SK-N-MC (cell line): ENCODE results near the gene AVL9.

Source experiments
- DNase-seq: peaks from one replicate; pipeline ENCODE4 v3.0.0-alpha.2; 2011; ENCODE audit warnings: low read depth, low spot score
- H3K27ac ChIP-seq: fragments of 200-600 bp; sonication (generic); 2 replicates; pipeline ENCODE4 v1.5.1; 2016; ENCODE audit warnings: mixed run types
- H3K36me3 ChIP-seq: fragments of 200-600 bp; sonication (generic); 2 replicates; pipeline ENCODE4 v1.6.1; 2017; ENCODE audit warnings: antibody characterized with exemption, low read length, mixed read lengths; ENCODE audit not compliant: insufficient read depth
- H3K4me3 ChIP-seq: fragments of 200-600 bp; sonication (generic); 2 replicates; pipeline ENCODE4 v1.5.1; 2016
- H3K9ac ChIP-seq: fragments of 200-600 bp; sonication (generic); 2 replicates; pipeline ENCODE4 v1.8.0; 2017; ENCODE audit warnings: mixed run types, mixed read lengths; ENCODE audit not compliant: insufficient read length
- H3K9me3 ChIP-seq: fragments of 200-600 bp; sonication (generic); 2 replicates; pipeline ENCODE4 v1.6.1; 2017; ENCODE audit warnings: low read depth, mild to moderate bottlenecking, antibody characterized with exemption, low read length, moderate library complexity, mixed read lengths
- EZH2 ChIP-seq: fragments of 200-600 bp; sonication (generic); IDR thresholded peaks from one replicate; pipeline ENCODE4 v1.6.1; 2017; ENCODE audit warnings: antibody characterized with exemption
- FOXP2 ChIP-seq: optimal IDR thresholded peaks from 2 replicates; pipeline ENCODE3; 2011; ENCODE audit warnings: mild to moderate bottlenecking, moderate library complexity; ENCODE audit not compliant: insufficient read depth; ENCODE audit errors: extremely low read length, control extremely low read depth
- POLR2AphosphoS5 ChIP-seq: IDR thresholded peaks from 2 replicates; pipeline ENCODE4 v1.6.1; 2012; ENCODE audit warnings: mild to moderate bottlenecking, low read depth, low read length, borderline replicate concordance

Gene AVL9

DNA sequence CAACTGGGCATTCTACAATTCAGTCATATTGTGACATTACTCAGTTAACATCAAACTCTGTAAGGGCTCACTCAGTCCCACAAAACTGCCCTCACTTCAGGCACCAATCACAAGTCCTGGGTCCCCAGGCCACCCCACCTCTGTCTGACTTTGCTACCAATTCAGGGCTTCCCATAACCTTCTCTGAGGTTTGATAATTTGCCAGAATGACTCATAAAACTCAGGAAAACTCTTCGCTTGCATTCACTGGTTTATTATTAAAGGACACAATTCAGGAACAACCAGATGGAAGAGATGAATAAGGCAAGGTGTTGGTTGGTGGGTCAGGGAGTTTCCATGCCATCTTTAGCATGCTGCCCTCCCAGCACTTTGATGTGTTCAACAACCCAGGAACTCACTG lies 41.3 kb downstream of the AVL9 start:
- no peak for DNase-seq
- no peaks in the 10 kb centered on the region for H3K9me3 ChIP-seq
- no peak for TF ChIP-seq FOXP2
- TF ChIP-seq EZH2, result no peak
- no peak for TF ChIP-seq POLR2AphosphoS5

DNA sequence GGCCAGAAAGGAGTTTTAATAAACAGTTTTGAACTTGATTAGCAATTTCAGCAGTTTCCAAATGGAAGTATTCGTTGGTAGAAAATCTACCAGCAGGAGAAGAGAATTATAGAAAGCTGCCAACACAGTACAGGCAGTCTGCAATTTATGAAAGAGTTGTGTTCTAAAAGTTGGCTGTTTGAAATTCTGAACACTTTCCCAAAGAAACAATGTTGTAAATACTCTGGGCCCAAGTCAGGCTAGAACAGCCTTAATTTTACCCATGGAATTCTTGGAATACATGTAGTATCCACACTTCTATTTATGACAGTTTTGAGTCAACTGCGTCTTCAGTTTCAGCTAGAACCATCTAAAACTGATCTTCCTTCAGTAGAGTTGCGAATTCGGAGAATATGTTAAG lies 42.5 kb downstream of the AVL9 start:
- no peak for DNase-seq
- no peak overlapping the region for H3K27ac ChIP-seq
- H3K9ac ChIP-seq, result no peak overlapping the region
- H3K9me3 ChIP-seq, result no peaks in the 10 kb centered on the region
- no peak overlapping the region for H3K4me3 ChIP-seq
- H3K36me3 ChIP-seq, result peaks cover 4% of the 10 kb centered on the region; the same call in 1 of the 2 replicates
- no peak for TF ChIP-seq EZH2
- TF ChIP-seq POLR2AphosphoS5, result no peak
- no peak for TF ChIP-seq FOXP2

More for the DNA sequence above, 41.3 kb downstream of the AVL9 start:
- H3K27ac ChIP-seq, result no peak overlapping the region
- H3K36me3 ChIP-seq, result peaks cover 4% of the 10 kb centered on the region; the same call in 1 of the 2 replicates
- no peak overlapping the region for H3K9ac ChIP-seq
- no peak overlapping the region for H3K4me3 ChIP-seq

DNA sequence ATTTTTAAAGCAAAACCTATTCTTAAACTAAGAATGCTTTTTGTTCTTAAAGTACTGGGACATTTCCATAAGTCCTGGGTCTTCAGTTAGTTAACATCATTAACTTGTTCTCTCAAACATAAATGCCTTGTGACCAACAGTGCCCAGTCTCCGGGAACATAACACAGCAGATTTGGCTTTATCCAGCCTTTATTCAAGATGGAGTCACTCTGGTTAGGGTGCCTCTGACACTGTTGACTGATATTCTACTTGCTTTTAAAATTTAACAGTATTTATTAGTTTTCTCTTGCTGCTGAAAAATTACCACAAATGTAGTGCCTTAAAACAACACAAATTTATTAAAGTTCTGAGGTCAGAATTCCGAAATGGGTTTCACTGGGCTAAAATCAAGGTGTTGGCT lies 44.1 kb downstream of the AVL9 start:
- no peak overlapping the region for H3K9ac ChIP-seq
- no peak overlapping the region for H3K27ac ChIP-seq
- peaks cover 6% of the 10 kb centered on the region for H3K36me3 ChIP-seq
- no peaks in the 10 kb centered on the region for H3K9me3 ChIP-seq
- TF ChIP-seq FOXP2, result no peak
- no peak for TF ChIP-seq EZH2
- TF ChIP-seq POLR2AphosphoS5, result no peak
- no peak for DNase-seq
- H3K4me3 ChIP-seq, result no peak overlapping the region

DNA sequence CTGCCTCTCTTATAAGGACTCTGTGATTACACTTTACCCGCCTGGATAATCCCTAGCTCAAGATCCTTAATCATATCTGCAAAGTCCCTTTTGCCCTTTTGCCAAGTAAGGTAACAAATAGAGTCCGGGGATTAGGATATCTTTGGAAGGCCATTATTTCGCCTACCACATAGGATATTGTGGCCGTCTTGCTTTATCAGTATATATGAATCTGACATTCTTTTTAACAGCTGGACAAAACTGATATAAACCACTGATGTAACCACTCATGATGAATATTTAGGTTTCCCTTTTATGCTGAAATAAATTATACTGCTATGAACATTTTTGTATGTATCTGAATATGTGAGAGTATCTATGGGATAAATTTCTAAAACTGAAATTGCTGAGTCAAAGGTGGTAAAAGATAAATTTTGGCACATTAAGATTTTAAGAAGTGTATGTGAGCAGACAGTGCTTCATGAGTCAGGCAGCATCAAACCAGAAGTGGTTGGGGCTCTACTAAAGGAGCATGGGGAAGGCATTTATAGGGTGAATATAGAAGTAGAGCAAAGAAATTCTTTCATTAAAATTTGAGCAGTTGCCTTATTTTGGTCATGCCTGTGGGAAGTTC lies 44.7 kb downstream of the AVL9 start:
- Histone ChIP-seq H3K9ac (no peak overlapping the region), H3K4me3 (no peak overlapping the region), H3K27ac (no peak overlapping the region), H3K9me3 (no peaks in the 10 kb centered on the region), H3K36me3 (peaks cover 6% of the 10 kb centered on the region; the same call in 1 of the 2 replicates)
- TF ChIP-seq POLR2AphosphoS5 (no peak), FOXP2 (no peak), EZH2 (no peak)
- DNase-seq, result no peak

DNA sequence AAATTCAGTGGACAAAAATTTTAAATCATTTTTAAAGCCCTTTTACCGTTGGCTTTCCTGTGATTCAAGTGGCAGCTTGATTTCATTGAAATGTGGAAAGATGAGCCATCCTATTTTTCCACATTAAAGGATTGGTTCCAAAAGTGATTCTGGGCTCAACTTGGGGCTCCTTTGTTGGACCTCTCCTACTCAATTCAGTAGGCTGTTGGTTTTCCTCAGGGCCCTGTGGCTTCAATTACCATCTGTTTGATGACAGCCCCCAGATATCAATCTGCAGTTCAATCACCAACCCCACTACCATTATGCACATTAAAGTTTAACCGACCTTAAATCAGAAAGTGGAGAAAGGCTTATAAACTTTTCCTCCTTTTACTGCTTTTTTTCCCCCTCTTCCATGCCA lies 47.3 kb downstream of the AVL9 start:
- DNase-seq, result no peak
- no peaks in the 10 kb centered on the region for H3K9me3 ChIP-seq
- no peak overlapping the region for H3K27ac ChIP-seq
- no peak overlapping the region for H3K9ac ChIP-seq
- TF ChIP-seq POLR2AphosphoS5 (no peak), EZH2 (no peak), FOXP2 (no peak)
- H3K4me3 ChIP-seq, result no peak overlapping the region
- peaks cover 6% of the 10 kb centered on the region; the same call in 1 of the 2 replicates for H3K36me3 ChIP-seq

DNA sequence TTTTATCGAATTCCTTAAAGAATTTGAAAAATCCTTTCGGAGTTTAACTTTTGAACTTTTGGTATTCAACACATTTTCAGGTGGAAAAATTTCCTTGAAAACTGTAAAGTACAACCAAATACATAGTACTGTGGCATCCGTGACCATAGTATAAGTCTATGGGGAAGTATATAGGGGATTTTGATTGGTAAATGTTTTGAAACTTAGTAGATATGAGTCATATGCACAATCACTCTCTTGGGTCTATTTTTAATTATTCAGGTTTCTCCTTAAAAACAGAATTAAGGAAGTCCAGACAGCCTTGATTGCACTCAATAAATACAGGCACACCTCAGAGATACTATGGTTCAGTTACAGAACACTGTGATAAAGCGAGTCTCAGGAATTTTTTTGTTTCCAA lies 64.2 kb downstream of the AVL9 start:
- TF ChIP-seq POLR2AphosphoS5, result no peak
- no peak for TF ChIP-seq FOXP2
- TF ChIP-seq EZH2, result no peak
- Histone ChIP-seq H3K9ac (no peak overlapping the region), H3K27ac (no peak overlapping the region), H3K9me3 (no peaks in the 10 kb centered on the region), H3K4me3 (no peak overlapping the region), H3K36me3 (peaks cover 30% of the 10 kb centered on the region)
- DNase-seq, result no peak

DNA sequence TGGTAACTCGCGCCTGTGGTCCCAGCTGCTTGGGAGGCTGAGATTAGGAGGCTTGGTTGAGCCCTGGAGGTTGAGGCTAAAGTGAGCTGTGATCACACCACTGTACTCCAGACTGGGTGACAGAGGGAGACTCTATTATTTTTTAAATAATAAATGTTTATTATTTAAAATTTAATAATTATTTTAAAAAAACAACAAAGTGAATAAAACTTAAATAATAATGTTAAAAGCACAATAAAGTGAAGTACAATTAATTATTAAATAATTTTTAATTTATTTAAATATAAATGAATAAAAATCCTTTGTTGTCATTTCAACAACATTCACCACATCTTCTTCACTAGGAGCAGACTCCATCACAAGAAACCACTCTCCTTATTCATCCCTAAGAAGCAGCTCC lies 64.8 kb downstream of the AVL9 start:
- H3K36me3 ChIP-seq, result peaks cover 24% of the 10 kb centered on the region

DNA sequence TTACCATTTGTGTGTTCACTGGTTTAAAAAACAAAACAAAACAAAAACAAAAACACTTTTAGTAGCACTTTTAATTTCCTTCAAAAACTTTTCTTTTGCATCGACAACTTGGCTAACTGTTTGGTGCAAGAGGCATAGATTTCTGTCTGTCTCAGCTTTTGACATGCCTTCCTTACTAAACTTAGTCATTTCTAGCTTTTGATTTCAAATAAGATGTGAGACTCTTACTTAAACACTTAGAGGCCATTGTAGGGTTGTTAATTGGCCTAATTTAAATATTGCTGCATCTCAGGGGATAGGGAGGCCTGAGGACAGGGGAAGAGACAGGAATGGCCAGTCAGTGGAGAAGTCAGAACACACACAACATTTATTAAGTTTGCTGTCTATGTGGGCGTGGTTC lies 66.3 kb downstream of the AVL9 start:
- peaks cover 21% of the 10 kb centered on the region for H3K36me3 ChIP-seq

More for the DNA sequence above, 64.8 kb downstream of the AVL9 start:
- TF ChIP-seq FOXP2 (no peak), POLR2AphosphoS5 (no peak), EZH2 (no peak)
- DNase-seq, result no peak
- H3K9ac ChIP-seq, result no peak overlapping the region
- H3K4me3 ChIP-seq, result no peak overlapping the region
- no peak overlapping the region for H3K27ac ChIP-seq
- no peaks in the 10 kb centered on the region for H3K9me3 ChIP-seq

More for the DNA sequence above, 66.3 kb downstream of the AVL9 start:
- H3K27ac ChIP-seq, result no peak overlapping the region
- DNase-seq, result no peak
- no peaks in the 10 kb centered on the region for H3K9me3 ChIP-seq
- no peak overlapping the region for H3K9ac ChIP-seq
- no peak for TF ChIP-seq EZH2
- TF ChIP-seq FOXP2, result no peak
- no peak for TF ChIP-seq POLR2AphosphoS5
- no peak overlapping the region for H3K4me3 ChIP-seq
